CD4-positive, alpha-beta T cell (primary cell): ENCODE results near the gene TNP2. TPM values are rescaled to one million over a fixed set of nuclear protein-coding genes. Genes with fewer than 3 reads are reported as not detected.

Experiments used
- ATAC-seq: fragments of 200-7000 bp; cut with Tn5 transposase; one replicate; pipeline ENCODE4 v1.10.0; 2022; ENCODE audit warnings: mild to moderate bottlenecking; ENCODE audit not compliant: poor library complexity
- CTCF ChIA-PET: fragments of 350-600 bp; sonication (Branson Sonifier 250); formaldehyde crosslinking; loops from one replicate; lab custom pipeline; 2021; ENCODE audit warnings: antibody characterized with exemption, inconsistent platforms; lab: Charles Lee
- POLR2A ChIA-PET: fragments of 350-600 bp; sonication (Branson Sonifier 250); formaldehyde crosslinking; loops from one replicate; lab custom pipeline; 2021; ENCODE audit warnings: antibody characterized with exemption, inconsistent platforms; lab: Charles Lee
- DNase-seq, 14 experiments: peaks; one replicate each; pipeline ENCODE4 v3.0.0-alpha.2; 2013 to 2020; ENCODE audit warnings: mixed read lengths in 2 of 14
- H3K27ac ChIP-seq, 2 donors: one replicate each; pipeline versions ENCODE4 v1.5.1 to v1.7.0; 2013; ENCODE audit warnings: low read length in 2 of 2, low read depth in 1 of 2, mild to moderate bottlenecking in 1 of 2
- H3K27me3 ChIP-seq, 2 experiments: 1 replicate in 1 of 2; 2 replicates in 1 of 2; pipeline versions ENCODE4 v1.6.1 to v1.7.0; 2013; ENCODE audit warnings: low read length in 2 of 2, control low read depth in 1 of 2, mild to moderate bottlenecking in 1 of 2, moderate library complexity in 1 of 2; ENCODE audit not compliant: insufficient read depth in 2 of 2, control insufficient read depth in 1 of 2
- H3K36me3 ChIP-seq: one replicate; pipeline ENCODE4 v1.6.1; 2013; ENCODE audit warnings: low read length, control low read depth; ENCODE audit not compliant: insufficient read depth
- H3K4me1 ChIP-seq: one replicate; pipeline ENCODE4 v1.6.1; 2013; ENCODE audit warnings: low read length, control low read depth; ENCODE audit not compliant: insufficient read depth
- H3K4me3 ChIP-seq: one replicate; pipeline ENCODE4 v1.5.1; 2013; ENCODE audit warnings: mild to moderate bottlenecking, low read length, moderate library complexity
- H3K9me3 ChIP-seq, 2 experiments: 1 replicate in 1 of 2; 2 replicates in 1 of 2; pipeline versions ENCODE4 v1.6.1 to v1.7.0; 2013; ENCODE audit warnings: low read length in 2 of 2, mild to moderate bottlenecking in 2 of 2, control low read depth in 1 of 2, moderate library complexity in 1 of 2; ENCODE audit not compliant: control insufficient read depth in 1 of 2, insufficient read depth in 1 of 2
- H3K27ac Mint-ChIP-seq: one replicate; pipeline ENCODE4 v1.8.0; 2020; ENCODE audit warnings: mixed read lengths
- H3K27me3 Mint-ChIP-seq: one replicate; pipeline ENCODE4 v1.8.0; 2021; ENCODE audit warnings: mixed read lengths
- H3K36me3 Mint-ChIP-seq: one replicate; pipeline ENCODE4 v1.8.0; 2021; ENCODE audit warnings: low read depth, mixed read lengths
- H3K4me1 Mint-ChIP-seq: one replicate; pipeline ENCODE4 v1.8.0; 2021; ENCODE audit warnings: low read depth, mixed read lengths
- H3K4me3 Mint-ChIP-seq: one replicate; pipeline ENCODE4 v1.8.0; 2020; ENCODE audit warnings: mild to moderate bottlenecking, mixed read lengths
- H3K9me3 Mint-ChIP-seq: one replicate; pipeline ENCODE4 v1.8.0; 2020; ENCODE audit warnings: mixed read lengths
- CTCF ChIP-seq: fragments of 200-600 bp; IDR thresholded peaks from one replicate; pipeline ENCODE4 v1.8.0; 2022; ENCODE audit warnings: antibody characterized with exemption, mild to moderate bottlenecking
- intact Hi-C, 2 experiments: fragments of 100-400 bp; cut with DNase I in 1 of 2; cut with micrococcal nuclease in 1 of 2; formaldehyde crosslinking; loops; one replicate each; pipeline versions ENCODE4 v1.15.1 to v1.9.0; 2023 to 2025; cut with DNase I, micrococcal nuclease
- total RNA-seq, 174 experiments: library from RNA in 2 of 174; stranded (reverse) in 2 of 174; gene quantifications; one replicate each; pipeline ENCODE4 v1.2.3 and lab custom pipeline; 2021 to 2026

The TNP2 gene
- total RNA-seq, 2 experiments from 2014 or later: not detected

GRCh38 chr16:11245988-11246387 lies 23.1 kb downstream of the TNP2 start:
- Mint-ChIP-seq H3K4me1 (peaks cover 8% of the 10 kb centered on the region), H3K36me3 (no peaks in the 10 kb centered on the region), H3K4me3 (no peak overlapping the region), H3K27ac (no peak overlapping the region), H3K9me3 (no peaks in the 10 kb centered on the region), H3K27me3 (no peaks in the 10 kb centered on the region)
- Histone ChIP-seq H3K9me3 (no peaks in the 10 kb centered on the region), H3K4me1 (peaks cover 4% of the 10 kb centered on the region), H3K27ac (no peak overlapping the region), H3K36me3 (no peaks in the 10 kb centered on the region), H3K4me3 (no peak overlapping the region), H3K27me3 (no peaks in the 10 kb centered on the region)
- no peak for ATAC-seq
- POLR2A ChIA-PET: interaction anchor here (0.6 to 3.0 kb wide), 4 partner anchors 8 to 21 kb away, joined by 3 to 17 read pairs (median 4); partner anchors contain the start of gene SOCS1
- no peak for TF ChIP-seq CTCF
- DNase-seq: no peak
- CTCF ChIA-PET: interaction anchor here (1.1 kb wide), 1 partner anchor 8 kb away, joined by 3 read pairs; no protein-coding TSS in a partner anchor
- intact Hi-C loops: no loop called here

- no peaks in the 10 kb centered on the region for H3K36me3 ChIP-seq
- peaks cover 9% of the 10 kb centered on the region for H3K4me1 Mint-ChIP-seq
- no peak overlapping the region for H3K4me3 Mint-ChIP-seq
- H3K9me3 ChIP-seq: no peaks in the 10 kb centered on the region
- peaks cover 11% of the 10 kb centered on the region for H3K4me1 ChIP-seq
- no peaks in the 10 kb centered on the region for H3K9me3 Mint-ChIP-seq
- TF ChIP-seq CTCF: no peak
- DNase-seq (no peak), ATAC-seq (no peak)
- ChIA-PET POLR2A (interaction anchor here (0.9 to 3.0 kb wide), 3 partner anchors 9 to 12 kb away, joined by 3 to 17 read pairs (median 4); partner anchors contain the start of gene SOCS1), CTCF (interaction anchor here (1.1 kb wide), 1 partner anchor 9 kb away, joined by 3 read pairs; no protein-coding TSS in a partner anchor)
- H3K27ac ChIP-seq: no peak overlapping the region
- H3K36me3 Mint-ChIP-seq: no peaks in the 10 kb centered on the region
- no peak overlapping the region for H3K4me3 ChIP-seq
- H3K27me3 Mint-ChIP-seq: no peaks in the 10 kb centered on the region
- intact Hi-C loops: no loop called here
- H3K27me3 ChIP-seq: no peaks in the 10 kb centered on the region
- no peak overlapping the region for H3K27ac Mint-ChIP-seq
Observed at GRCh38 chr16:11245222-11245737, 23.8 kb downstream of the TNP2 start.

- DNase-seq (no peak), ATAC-seq (no peak)
- ChIA-PET POLR2A (interaction anchor here (1.1 kb wide), 1 partner anchor 24 kb away, joined by 3 read pairs; no protein-coding TSS in a partner anchor), CTCF (no interaction called here)
- H3K27ac ChIP-seq: no peak overlapping the region
- H3K4me3 ChIP-seq: no peak overlapping the region
- Mint-ChIP-seq H3K4me3 (no peak overlapping the region), H3K9me3 (no peaks in the 10 kb centered on the region), H3K27ac (no peak overlapping the region), H3K27me3 (no peaks in the 10 kb centered on the region), H3K36me3 (no peaks in the 10 kb centered on the region), H3K4me1 (peaks cover 13% of the 10 kb centered on the region)
- TF ChIP-seq CTCF: no peak
- intact Hi-C loops: no loop called here
- H3K36me3 ChIP-seq: no peaks in the 10 kb centered on the region
- no peaks in the 10 kb centered on the region for H3K9me3 ChIP-seq
- peaks cover 19% of the 10 kb centered on the region for H3K4me1 ChIP-seq
- no peaks in the 10 kb centered on the region for H3K27me3 ChIP-seq
Observed at GRCh38 chr16:11242658-11243057, 26.5 kb downstream of the TNP2 start.
